ENCODE results near the gene KLK10.

- no peak for TF ChIP-seq CEBPB (IDR thresholded peaks at IDR 0.05; ENCODE audit: low read depth)
- TF ChIP-seq, protein P1, sequence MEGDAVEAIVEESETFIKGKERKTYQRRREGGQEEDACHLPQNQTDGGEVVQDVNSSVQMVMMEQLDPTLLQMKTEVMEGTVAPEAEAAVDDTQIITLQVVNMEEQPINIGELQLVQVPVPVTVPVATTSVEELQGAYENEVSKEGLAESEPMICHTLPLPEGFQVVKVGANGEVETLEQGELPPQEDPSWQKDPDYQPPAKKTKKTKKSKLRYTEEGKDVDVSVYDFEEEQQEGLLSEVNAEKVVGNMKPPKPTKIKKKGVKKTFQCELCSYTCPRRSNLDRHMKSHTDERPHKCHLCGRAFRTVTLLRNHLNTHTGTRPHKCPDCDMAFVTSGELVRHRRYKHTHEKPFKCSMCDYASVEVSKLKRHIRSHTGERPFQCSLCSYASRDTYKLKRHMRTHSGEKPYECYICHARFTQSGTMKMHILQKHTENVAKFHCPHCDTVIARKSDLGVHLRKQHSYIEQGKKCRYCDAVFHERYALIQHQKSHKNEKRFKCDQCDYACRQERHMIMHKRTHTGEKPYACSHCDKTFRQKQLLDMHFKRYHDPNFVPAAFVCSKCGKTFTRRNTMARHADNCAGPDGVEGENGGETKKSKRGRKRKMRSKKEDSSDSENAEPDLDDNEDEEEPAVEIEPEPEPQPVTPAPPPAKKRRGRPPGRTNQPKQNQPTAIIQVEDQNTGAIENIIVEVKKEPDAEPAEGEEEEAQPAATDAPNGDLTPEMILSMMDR (IDR thresholded peaks at IDR 0.05 in 2 of 3, conservative IDR thresholded peaks at IDR 0.05 in 1 of 3; ENCODE audit: borderline replicate concordance in 1 of 3, insufficient read depth in 1 of 3, low read depth in 2 of 3, low read length in 2 of 3): no peak
- TF ChIP-seq EZH2phosphoT487 (IDR thresholded peaks at IDR 0.05; ENCODE audit: borderline replicate concordance): no peak
These were observed 16.2 kb downstream of the KLK10 start for GRCh38 chr19:51003316-51003715.
